ENCODE measurements around the gene PSMF1.
"Not testable (repeated sequence)": the region's sequence is repeated elsewhere in the genome, so short reads cannot be mapped to it uniquely, and the experiment has no call there.

The PSMF1 gene

GRCh38 chr20:1122388-1123315 lies 4.2 kb downstream of the PSMF1 start:
- peak; percentile 27 for DNase-seq (ENCODE audit: low read depth)

- no peak for DNase-seq (ENCODE audit: low read depth)
Measured at GRCh38 chr20:1123666-1124065, 5.3 kb downstream of the PSMF1 start.

- DNase-seq (ENCODE audit: low read depth), result no peak
Measured at GRCh38 chr20:1124421-1124820, 6.0 kb downstream of the PSMF1 start.

- no peak for DNase-seq (ENCODE audit: low read depth)
Measured at GRCh38 chr20:1125277-1125676, 6.9 kb downstream of the PSMF1 start.

GRCh38 chr20:1127840-1128239 lies 9.4 kb downstream of the PSMF1 start:
- DNase-seq (ENCODE audit: low read depth), result no peak

GRCh38 chr20:1130058-1130694 lies 11.8 kb downstream of the PSMF1 start:
- DNase-seq (ENCODE audit: low read depth), result no peak

- no peak for DNase-seq (ENCODE audit: low read depth)
Measured at GRCh38 chr20:1130847-1131246, 12.4 kb downstream of the PSMF1 start.

GRCh38 chr20:1131354-1131753 lies 13.0 kb downstream of the PSMF1 start:
- DNase-seq (ENCODE audit: low read depth), result no peak

- DNase-seq (ENCODE audit: low read depth), result no peak
Measured at GRCh38 chr20:1134355-1134754, 16.0 kb downstream of the PSMF1 start.

- DNase-seq (ENCODE audit: low read depth), result no peak
Measured at GRCh38 chr20:1134836-1135235, 16.4 kb downstream of the PSMF1 start.

GRCh38 chr20:1137236-1137635 lies 18.8 kb downstream of the PSMF1 start:
- no peak for DNase-seq (ENCODE audit: low read depth)

GRCh38 chr20:1144401-1145172 lies 26.2 kb downstream of the PSMF1 start:
- DNase-seq (ENCODE audit: low read depth), result no peak

GRCh38 chr20:1146957-1147356 lies 28.6 kb downstream of the PSMF1 start:
- DNase-seq (ENCODE audit: low read depth), result no peak

GRCh38 chr20:1149812-1150211 lies 31.4 kb downstream of the PSMF1 start:
- not testable (repeated sequence) for DNase-seq (ENCODE audit: low read depth)

GRCh38 chr20:1150218-1150617 lies 31.8 kb downstream of the PSMF1 start:
- peak; percentile 20 for DNase-seq (ENCODE audit: low read depth)

GRCh38 chr20:1150968-1151367 lies 32.6 kb downstream of the PSMF1 start:
- DNase-seq (ENCODE audit: low read depth), result no peak

GRCh38 chr20:1154226-1154625 lies 35.8 kb downstream of the PSMF1 start:
- DNase-seq (ENCODE audit: low read depth), result no peak

- DNase-seq (ENCODE audit: low read depth), result no peak
Measured at GRCh38 chr20:1154691-1155090, 36.3 kb downstream of the PSMF1 start.

GRCh38 chr20:1155342-1155741 lies 36.9 kb downstream of the PSMF1 start:
- no peak for DNase-seq (ENCODE audit: low read depth)

- no peak for DNase-seq (ENCODE audit: low read depth)
Measured at GRCh38 chr20:1160496-1160895, 42.1 kb downstream of the PSMF1 start.

- no peak for DNase-seq (ENCODE audit: low read depth)
Measured at GRCh38 chr20:1160991-1161390, 42.6 kb downstream of the PSMF1 start.

- no peak for DNase-seq (ENCODE audit: low read depth)
Measured at GRCh38 chr20:1163105-1163504, 44.7 kb downstream of the PSMF1 start.

GRCh38 chr20:1163653-1164052 lies 45.3 kb downstream of the PSMF1 start:
- no peak for DNase-seq (ENCODE audit: low read depth)

Measured in ELR (cell line).